ENCODE measurements around the gene LRRC10B. TPM values are rescaled to one million over a fixed set of nuclear protein-coding genes. Genes with fewer than 3 reads are reported as not detected.
"Not testable (repeated sequence)": the region's sequence is repeated elsewhere in the genome, so short reads cannot be mapped to it uniquely, and the experiment has no call there.

The LRRC10B gene
- total RNA-seq, 1 experiment from 2014 or later, result not detected

GRCh38 chr11:61477727-61478148, 30.8 kb upstream of the LRRC10B start:
- peaks cover 21% of the 10 kb centered on the region for H3K4me1 Mint-ChIP-seq (ENCODE audit: low read depth, unreplicated experiment)
- no peak overlapping the region for H3K27ac Mint-ChIP-seq (ENCODE audit: unreplicated experiment)
- no peak overlapping the region for H3K4me3 Mint-ChIP-seq (ENCODE audit: low read depth, unreplicated experiment)
- intact Hi-C loops (cut with micrococcal nuclease; ENCODE audit: unreplicated experiment), result loop anchor here (1.0 kb wide), 2 partner anchors 40 to 151 kb away; no protein-coding TSS in a partner anchor
- no peaks in the 10 kb centered on the region for H3K36me3 Mint-ChIP-seq (ENCODE audit: insufficient read depth, unreplicated experiment)
- no TSS peak for BruUV-seq (replicated peaks)
- TF ChIP-seq, protein P1, sequence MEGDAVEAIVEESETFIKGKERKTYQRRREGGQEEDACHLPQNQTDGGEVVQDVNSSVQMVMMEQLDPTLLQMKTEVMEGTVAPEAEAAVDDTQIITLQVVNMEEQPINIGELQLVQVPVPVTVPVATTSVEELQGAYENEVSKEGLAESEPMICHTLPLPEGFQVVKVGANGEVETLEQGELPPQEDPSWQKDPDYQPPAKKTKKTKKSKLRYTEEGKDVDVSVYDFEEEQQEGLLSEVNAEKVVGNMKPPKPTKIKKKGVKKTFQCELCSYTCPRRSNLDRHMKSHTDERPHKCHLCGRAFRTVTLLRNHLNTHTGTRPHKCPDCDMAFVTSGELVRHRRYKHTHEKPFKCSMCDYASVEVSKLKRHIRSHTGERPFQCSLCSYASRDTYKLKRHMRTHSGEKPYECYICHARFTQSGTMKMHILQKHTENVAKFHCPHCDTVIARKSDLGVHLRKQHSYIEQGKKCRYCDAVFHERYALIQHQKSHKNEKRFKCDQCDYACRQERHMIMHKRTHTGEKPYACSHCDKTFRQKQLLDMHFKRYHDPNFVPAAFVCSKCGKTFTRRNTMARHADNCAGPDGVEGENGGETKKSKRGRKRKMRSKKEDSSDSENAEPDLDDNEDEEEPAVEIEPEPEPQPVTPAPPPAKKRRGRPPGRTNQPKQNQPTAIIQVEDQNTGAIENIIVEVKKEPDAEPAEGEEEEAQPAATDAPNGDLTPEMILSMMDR (IDR thresholded peaks at IDR 0.05; ENCODE audit: unreplicated experiment), result peak; percentile 94
- H3K27me3 Mint-ChIP-seq (ENCODE audit: unreplicated experiment), result peaks cover under 1% of the 10 kb centered on the region
- H3K9me3 Mint-ChIP-seq (ENCODE audit: low read depth, unreplicated experiment), result no peaks in the 10 kb centered on the region
- DNase-seq, result peak; percentile 60
- CTCF ChIA-PET, result interaction anchor here (1.0 to 2.6 kb wide), 5 partner anchors 12 to 161 kb away, joined by 3 to 11 read pairs (median 4); no protein-coding TSS in a partner anchor

GRCh38 chr11:61479360-61480058, 29.0 kb upstream of the LRRC10B start:
- H3K9me3 Mint-ChIP-seq (ENCODE audit: low read depth, unreplicated experiment); intact Hi-C loops (cut with micrococcal nuclease; ENCODE audit: unreplicated experiment); DNase-seq; H3K36me3 Mint-ChIP-seq (ENCODE audit: insufficient read depth, unreplicated experiment); H3K4me3 Mint-ChIP-seq (ENCODE audit: low read depth, unreplicated experiment); H3K27ac Mint-ChIP-seq (ENCODE audit: unreplicated experiment); BruUV-seq (replicated peaks): not testable (repeated sequence)
- CTCF ChIA-PET, result interaction anchor here (1.8 to 2.6 kb wide), 2 partner anchors 37 to 159 kb away, joined by 10 to 11 read pairs; no protein-coding TSS in a partner anchor
- peaks cover 14% of the 10 kb centered on the region for H3K27me3 Mint-ChIP-seq (ENCODE audit: unreplicated experiment)
- H3K4me1 Mint-ChIP-seq (ENCODE audit: low read depth, unreplicated experiment), result peaks cover 21% of the 10 kb centered on the region

- H3K27ac Mint-ChIP-seq (ENCODE audit: unreplicated experiment), result no peak overlapping the region
- H3K9me3 Mint-ChIP-seq (ENCODE audit: low read depth, unreplicated experiment), result no peaks in the 10 kb centered on the region
- peaks cover 21% of the 10 kb centered on the region for H3K4me1 Mint-ChIP-seq (ENCODE audit: low read depth, unreplicated experiment)
- CTCF ChIA-PET, result interaction anchor here (0.7 kb wide), 1 partner anchor 37 kb away, joined by 4 read pairs; no protein-coding TSS in a partner anchor
- peaks cover 24% of the 10 kb centered on the region for H3K27me3 Mint-ChIP-seq (ENCODE audit: unreplicated experiment)
- no TSS peak for BruUV-seq (replicated peaks)
- TF ChIP-seq, protein P1 (IDR thresholded peaks at IDR 0.05; ENCODE audit: unreplicated experiment), result no peak
- no peak for DNase-seq
- no peak overlapping the region for H3K4me3 Mint-ChIP-seq (ENCODE audit: low read depth, unreplicated experiment)
- intact Hi-C loops (cut with micrococcal nuclease; ENCODE audit: unreplicated experiment), result no loop called here
- no peaks in the 10 kb centered on the region for H3K36me3 Mint-ChIP-seq (ENCODE audit: insufficient read depth, unreplicated experiment)
Measured at GRCh38 chr11:61480261-61480993, 28.1 kb upstream of the LRRC10B start.

GRCh38 chr11:61480994-61481335, 27.6 kb upstream of the LRRC10B start:
- intact Hi-C loops (cut with micrococcal nuclease; ENCODE audit: unreplicated experiment), result no loop called here
- DNase-seq, result peak; percentile 67
- Mint-ChIP-seq H3K27me3 (ENCODE audit: unreplicated experiment) (peaks cover 29% of the 10 kb centered on the region), H3K27ac (ENCODE audit: unreplicated experiment) (no peak overlapping the region), H3K9me3 (ENCODE audit: low read depth, unreplicated experiment) (no peaks in the 10 kb centered on the region), H3K4me3 (ENCODE audit: low read depth, unreplicated experiment) (no peak overlapping the region), H3K36me3 (ENCODE audit: insufficient read depth, unreplicated experiment) (no peaks in the 10 kb centered on the region), H3K4me1 (ENCODE audit: low read depth, unreplicated experiment) (peaks cover 21% of the 10 kb centered on the region)
- CTCF ChIA-PET, result interaction anchor here (0.7 kb wide), 1 partner anchor 36 kb away, joined by 4 read pairs; no protein-coding TSS in a partner anchor
- BruUV-seq (replicated peaks), result no TSS peak
- TF ChIP-seq, protein P1 (IDR thresholded peaks at IDR 0.05; ENCODE audit: unreplicated experiment), result no peak
